ENCODE data around the gene CORO2B.

GRCh38 chr15:68764090-68764489 lies 185.3 kb downstream of the CORO2B start:
- TF ChIP-seq CTCF (IDR thresholded peaks at IDR 0.05 in 8 of 11, conservative IDR thresholded peaks at IDR 0.05 in 3 of 11) (no peak), POLR2A (IDR thresholded peaks at IDR 0.05) (no peak)
